ENCODE data around the gene QARS1. TPM values are rescaled to one million over a fixed set of nuclear protein-coding genes. Genes with fewer than 3 reads are reported as not detected.

Gene QARS1
- total and polyA plus RNA-seq, 2 of the 13 experiments (the other 11 are each of a cell fraction or from before 2014, with no cell fraction given): 307 to 327 TPM

DNA sequence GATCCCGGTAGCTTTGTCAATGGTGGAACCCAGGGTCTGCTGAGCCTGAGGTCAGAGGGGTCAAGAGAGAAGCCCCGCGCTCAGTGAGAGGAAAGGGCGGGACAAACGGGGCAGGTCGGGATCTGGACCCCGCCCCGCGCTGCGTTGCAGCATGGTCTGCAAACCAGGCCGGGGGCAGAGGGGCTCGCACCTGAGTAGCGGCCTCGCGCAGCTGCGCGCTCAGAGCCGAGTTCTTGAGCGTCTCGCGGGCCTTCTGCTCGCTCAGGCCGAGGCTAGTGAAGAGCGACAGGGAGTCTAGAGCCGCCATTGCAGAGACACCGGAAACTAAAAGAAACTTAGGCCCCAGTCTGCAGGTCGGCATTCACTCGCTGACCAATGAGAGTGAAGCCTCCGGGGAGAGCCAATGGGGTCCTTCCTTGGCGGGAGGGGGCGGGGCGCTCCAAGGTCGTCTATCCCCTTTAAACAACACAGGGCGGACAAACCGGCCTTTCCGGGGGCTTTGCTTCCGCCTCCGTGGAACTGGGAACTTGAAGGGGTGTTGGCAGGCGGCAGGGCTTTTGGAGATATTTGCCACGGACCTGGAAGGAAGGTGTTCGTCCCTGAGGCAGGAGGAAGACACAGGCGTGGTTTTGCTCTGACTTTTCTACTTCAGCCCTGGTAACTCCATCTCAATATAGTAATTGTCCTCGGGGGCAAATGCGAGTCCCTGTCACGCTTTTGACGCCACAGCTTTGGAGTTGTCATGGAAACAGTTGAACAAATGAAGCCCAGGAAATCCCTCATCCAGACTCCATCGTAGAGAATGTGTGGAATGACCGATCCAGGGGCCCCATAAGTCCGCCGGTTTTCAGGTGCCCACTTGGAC lies at the start of gene QARS1 (continued):
- TF ChIP-seq, protein P1, sequence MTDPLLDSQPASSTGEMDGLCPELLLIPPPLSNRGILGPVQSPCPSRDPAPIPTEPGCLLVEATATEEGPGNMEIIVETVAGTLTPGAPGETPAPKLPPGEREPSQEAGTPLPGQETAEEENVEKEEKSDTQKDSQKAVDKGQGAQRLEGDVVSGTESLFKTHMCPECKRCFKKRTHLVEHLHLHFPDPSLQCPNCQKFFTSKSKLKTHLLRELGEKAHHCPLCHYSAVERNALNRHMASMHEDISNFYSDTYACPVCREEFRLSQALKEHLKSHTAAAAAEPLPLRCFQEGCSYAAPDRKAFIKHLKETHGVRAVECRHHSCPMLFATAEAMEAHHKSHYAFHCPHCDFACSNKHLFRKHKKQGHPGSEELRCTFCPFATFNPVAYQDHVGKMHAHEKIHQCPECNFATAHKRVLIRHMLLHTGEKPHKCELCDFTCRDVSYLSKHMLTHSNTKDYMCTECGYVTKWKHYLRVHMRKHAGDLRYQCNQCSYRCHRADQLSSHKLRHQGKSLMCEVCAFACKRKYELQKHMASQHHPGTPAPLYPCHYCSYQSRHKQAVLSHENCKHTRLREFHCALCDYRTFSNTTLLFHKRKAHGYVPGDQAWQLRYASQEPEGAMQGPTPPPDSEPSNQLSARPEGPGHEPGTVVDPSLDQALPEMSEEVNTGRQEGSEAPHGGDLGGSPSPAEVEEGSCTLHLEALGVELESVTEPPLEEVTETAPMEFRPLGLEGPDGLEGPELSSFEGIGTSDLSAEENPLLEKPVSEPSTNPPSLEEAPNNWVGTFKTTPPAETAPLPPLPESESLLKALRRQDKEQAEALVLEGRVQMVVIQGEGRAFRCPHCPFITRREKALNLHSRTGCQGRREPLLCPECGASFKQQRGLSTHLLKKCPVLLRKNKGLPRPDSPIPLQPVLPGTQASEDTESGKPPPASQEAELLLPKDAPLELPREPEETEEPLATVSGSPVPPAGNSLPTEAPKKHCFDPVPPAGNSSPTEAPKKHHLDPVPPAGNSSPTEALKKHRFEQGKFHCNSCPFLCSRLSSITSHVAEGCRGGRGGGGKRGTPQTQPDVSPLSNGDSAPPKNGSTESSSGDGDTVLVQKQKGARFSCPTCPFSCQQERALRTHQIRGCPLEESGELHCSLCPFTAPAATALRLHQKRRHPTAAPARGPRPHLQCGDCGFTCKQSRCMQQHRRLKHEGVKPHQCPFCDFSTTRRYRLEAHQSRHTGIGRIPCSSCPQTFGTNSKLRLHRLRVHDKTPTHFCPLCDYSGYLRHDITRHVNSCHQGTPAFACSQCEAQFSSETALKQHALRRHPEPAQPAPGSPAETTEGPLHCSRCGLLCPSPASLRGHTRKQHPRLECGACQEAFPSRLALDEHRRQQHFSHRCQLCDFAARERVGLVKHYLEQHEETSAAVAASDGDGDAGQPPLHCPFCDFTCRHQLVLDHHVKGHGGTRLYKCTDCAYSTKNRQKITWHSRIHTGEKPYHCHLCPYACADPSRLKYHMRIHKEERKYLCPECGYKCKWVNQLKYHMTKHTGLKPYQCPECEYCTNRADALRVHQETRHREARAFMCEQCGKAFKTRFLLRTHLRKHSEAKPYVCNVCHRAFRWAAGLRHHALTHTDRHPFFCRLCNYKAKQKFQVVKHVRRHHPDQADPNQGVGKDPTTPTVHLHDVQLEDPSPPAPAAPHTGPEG (CRISPR knock-in tag; IDR thresholded peaks at IDR 0.05): 0 out of 2 replicates have a peak, but pooled peaks have one; percentile 28
- TF ChIP-seq RFX5 (IDR thresholded peaks at IDR 0.05; ENCODE audit: low read depth, low read length): peak; percentile 24; the same call in 1 of the 2 replicates
- TF ChIP-seq, protein P2, sequence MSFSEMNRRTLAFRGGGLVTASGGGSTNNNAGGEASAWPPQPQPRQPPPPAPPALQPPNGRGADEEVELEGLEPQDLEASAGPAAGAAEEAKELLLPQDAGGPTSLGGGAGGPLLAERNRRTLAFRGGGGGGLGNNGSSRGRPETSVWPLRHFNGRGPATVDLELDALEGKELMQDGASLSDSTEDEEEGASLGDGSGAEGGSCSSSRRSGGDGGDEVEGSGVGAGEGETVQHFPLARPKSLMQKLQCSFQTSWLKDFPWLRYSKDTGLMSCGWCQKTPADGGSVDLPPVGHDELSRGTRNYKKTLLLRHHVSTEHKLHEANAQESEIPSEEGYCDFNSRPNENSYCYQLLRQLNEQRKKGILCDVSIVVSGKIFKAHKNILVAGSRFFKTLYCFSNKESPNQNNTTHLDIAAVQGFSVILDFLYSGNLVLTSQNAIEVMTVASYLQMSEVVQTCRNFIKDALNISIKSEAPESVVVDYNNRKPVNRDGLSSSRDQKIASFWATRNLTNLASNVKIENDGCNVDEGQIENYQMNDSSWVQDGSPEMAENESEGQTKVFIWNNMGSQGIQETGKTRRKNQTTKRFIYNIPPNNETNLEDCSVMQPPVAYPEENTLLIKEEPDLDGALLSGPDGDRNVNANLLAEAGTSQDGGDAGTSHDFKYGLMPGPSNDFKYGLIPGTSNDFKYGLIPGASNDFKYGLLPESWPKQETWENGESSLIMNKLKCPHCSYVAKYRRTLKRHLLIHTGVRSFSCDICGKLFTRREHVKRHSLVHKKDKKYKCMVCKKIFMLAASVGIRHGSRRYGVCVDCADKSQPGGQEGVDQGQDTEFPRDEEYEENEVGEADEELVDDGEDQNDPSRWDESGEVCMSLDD (CRISPR knock-in tag; IDR thresholded peaks at IDR 0.05; ENCODE audit: borderline replicate concordance): no peak
- TF ChIP-seq, protein P3, sequence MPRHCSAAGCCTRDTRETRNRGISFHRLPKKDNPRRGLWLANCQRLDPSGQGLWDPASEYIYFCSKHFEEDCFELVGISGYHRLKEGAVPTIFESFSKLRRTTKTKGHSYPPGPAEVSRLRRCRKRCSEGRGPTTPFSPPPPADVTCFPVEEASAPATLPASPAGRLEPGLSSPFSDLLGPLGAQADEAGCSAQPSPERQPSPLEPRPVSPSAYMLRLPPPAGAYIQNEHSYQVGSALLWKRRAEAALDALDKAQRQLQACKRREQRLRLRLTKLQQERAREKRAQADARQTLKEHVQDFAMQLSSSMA (CRISPR knock-in tag; IDR thresholded peaks at IDR 0.05): no peak; the same call in 1 of the 2 replicates
- TF ChIP-seq, protein P4, sequence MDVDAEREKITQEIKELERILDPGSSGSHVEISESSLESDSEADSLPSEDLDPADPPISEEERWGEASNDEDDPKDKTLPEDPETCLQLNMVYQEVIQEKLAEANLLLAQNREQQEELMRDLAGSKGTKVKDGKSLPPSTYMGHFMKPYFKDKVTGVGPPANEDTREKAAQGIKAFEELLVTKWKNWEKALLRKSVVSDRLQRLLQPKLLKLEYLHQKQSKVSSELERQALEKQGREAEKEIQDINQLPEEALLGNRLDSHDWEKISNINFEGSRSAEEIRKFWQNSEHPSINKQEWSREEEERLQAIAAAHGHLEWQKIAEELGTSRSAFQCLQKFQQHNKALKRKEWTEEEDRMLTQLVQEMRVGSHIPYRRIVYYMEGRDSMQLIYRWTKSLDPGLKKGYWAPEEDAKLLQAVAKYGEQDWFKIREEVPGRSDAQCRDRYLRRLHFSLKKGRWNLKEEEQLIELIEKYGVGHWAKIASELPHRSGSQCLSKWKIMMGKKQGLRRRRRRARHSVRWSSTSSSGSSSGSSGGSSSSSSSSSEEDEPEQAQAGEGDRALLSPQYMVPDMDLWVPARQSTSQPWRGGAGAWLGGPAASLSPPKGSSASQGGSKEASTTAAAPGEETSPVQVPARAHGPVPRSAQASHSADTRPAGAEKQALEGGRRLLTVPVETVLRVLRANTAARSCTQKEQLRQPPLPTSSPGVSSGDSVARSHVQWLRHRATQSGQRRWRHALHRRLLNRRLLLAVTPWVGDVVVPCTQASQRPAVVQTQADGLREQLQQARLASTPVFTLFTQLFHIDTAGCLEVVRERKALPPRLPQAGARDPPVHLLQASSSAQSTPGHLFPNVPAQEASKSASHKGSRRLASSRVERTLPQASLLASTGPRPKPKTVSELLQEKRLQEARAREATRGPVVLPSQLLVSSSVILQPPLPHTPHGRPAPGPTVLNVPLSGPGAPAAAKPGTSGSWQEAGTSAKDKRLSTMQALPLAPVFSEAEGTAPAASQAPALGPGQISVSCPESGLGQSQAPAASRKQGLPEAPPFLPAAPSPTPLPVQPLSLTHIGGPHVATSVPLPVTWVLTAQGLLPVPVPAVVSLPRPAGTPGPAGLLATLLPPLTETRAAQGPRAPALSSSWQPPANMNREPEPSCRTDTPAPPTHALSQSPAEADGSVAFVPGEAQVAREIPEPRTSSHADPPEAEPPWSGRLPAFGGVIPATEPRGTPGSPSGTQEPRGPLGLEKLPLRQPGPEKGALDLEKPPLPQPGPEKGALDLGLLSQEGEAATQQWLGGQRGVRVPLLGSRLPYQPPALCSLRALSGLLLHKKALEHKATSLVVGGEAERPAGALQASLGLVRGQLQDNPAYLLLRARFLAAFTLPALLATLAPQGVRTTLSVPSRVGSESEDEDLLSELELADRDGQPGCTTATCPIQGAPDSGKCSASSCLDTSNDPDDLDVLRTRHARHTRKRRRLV (CRISPR knock-in tag; IDR thresholded peaks at IDR 0.05): peak; percentile 40; the same call in 1 of the 2 replicates
- peak; percentile 20; the same call in 1 of the 2 replicates for TF ChIP-seq AKAP8 (CRISPR knock-in tag; IDR thresholded peaks at IDR 0.05)
- TF ChIP-seq ZNF343 (CRISPR knock-in tag; IDR thresholded peaks at IDR 0.05): peak; percentile 63; the same call in 1 of the 2 replicates
- TF ChIP-seq ZNF430 (CRISPR knock-in tag; IDR thresholded peaks at IDR 0.05): peak; percentile 88; the same call in 1 of the 2 replicates
- no peak for TF ChIP-seq HOXD1 (CRISPR knock-in tag; IDR thresholded peaks at IDR 0.05)
- TF ChIP-seq ZSCAN25 (CRISPR knock-in tag; IDR thresholded peaks at IDR 0.05): 0 out of 2 replicates have a peak, but pooled peaks have one; percentile 77
- no peak for TF ChIP-seq ZNF615 (CRISPR knock-in tag; IDR thresholded peaks at IDR 0.05; ENCODE audit: borderline replicate concordance)
- TF ChIP-seq, protein P5, sequence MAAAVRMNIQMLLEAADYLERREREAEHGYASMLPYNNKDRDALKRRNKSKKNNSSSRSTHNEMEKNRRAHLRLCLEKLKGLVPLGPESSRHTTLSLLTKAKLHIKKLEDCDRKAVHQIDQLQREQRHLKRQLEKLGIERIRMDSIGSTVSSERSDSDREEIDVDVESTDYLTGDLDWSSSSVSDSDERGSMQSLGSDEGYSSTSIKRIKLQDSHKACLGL (CRISPR knock-in tag; IDR thresholded peaks at IDR 0.05): peak; percentile 92
